ENCODE data around the gene ZNF532.
"Not testable (repeated sequence)": the region's sequence is repeated elsewhere in the genome, so short reads cannot be mapped to it uniquely, and the experiment has no call there.

The ZNF532 gene

DNA sequence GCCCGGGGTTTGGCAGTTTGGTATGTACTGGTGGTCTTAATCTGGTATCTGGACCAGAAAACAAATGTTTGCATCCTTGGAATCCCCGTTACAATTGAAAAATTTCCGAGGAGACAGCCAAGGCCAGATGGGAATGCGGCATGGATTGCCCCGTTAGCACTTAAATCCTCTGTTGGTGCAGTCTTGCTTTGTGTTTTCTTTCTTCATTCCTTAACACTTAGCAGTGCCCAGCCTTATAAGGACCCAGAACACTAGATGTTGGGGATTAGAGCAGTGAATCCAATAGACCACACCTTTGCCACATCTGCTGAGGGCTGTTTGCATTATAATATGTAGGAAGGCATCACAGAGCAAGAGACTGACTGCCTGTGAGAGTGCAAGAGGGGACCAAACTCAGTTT, 12.8 kb upstream of the ZNF532 start:
- DNase-seq: no peak

DNA sequence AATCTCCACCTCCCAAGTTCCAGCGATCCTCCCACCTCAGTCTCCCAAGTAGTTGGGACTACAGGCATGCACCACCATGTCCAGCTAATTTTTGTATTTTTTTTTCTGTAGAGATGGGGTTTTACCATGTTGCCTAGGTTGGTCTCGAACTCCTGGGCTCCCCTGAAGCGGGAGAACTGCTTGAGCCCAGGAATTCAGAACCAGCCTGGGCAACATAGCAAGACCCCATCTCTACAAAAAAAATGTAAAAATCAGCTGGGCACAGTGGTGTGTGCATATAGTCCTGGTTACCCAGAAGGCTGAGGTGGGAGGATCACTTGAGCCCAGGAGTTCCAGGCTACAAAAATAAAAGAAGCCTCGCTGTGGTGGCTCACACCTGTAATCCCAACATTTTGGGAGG, 12.0 kb upstream of the ZNF532 start:
- no peak for DNase-seq

DNA sequence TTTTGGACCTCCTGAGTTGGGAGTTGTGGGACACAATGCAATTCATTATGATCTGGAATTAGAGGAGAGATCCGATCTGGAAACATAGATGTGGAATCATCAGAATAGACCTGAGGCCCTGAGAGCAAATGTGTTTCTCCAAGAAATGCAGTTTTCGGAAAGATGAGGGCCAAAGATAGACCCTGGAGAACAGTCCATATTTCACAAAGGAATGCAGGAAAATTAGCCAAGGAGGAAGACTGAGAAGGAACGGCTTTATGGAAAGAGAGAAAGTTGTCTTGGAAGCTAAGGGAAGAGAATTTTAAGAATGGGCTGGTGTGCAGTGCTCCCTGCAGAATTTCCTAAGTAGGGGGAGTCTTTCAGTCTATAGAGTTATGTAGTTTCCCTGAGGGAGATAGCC, 11.1 kb upstream of the ZNF532 start:
- DNase-seq: no peak

DNA sequence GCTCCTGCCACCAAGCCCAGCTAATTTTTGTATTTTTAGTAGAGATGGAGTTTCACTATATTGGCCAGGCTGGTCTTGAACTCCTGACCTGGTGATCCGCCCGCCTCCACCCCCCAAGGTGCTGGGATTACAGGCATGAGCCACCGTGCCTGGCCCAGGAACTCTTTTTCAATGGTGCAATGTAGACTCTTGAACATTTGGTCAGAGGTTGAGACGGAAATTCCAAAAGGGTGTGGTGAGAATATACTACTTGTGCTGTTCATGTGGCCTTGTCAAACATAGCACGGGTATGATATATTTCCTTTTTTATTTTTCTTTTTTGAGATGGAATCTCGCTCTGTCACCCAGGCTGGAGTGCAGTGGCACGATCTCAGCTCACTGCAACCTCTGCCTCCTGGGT, 9.2 kb upstream of the ZNF532 start:
- not testable (repeated sequence) for DNase-seq

DNA sequence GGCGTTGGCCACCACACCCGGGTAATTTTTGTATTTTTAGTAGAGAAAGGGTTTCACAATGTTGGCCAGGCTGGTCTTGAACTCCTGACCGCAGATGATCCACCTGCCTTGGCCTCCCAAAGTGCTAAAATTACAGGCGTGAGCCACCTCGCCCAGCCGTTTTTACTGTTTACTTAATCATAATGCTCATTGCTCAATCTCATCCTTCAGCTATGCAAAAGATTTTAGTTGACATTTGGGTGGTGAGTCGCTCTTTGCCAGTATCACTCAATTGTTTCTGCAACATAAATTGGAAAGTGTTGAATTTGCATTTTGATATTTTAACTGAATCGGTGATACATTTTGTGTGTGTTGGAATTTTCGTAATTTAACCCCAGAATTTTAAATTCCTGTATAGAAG, 7.8 kb upstream of the ZNF532 start:
- DNase-seq: no peak

DNA sequence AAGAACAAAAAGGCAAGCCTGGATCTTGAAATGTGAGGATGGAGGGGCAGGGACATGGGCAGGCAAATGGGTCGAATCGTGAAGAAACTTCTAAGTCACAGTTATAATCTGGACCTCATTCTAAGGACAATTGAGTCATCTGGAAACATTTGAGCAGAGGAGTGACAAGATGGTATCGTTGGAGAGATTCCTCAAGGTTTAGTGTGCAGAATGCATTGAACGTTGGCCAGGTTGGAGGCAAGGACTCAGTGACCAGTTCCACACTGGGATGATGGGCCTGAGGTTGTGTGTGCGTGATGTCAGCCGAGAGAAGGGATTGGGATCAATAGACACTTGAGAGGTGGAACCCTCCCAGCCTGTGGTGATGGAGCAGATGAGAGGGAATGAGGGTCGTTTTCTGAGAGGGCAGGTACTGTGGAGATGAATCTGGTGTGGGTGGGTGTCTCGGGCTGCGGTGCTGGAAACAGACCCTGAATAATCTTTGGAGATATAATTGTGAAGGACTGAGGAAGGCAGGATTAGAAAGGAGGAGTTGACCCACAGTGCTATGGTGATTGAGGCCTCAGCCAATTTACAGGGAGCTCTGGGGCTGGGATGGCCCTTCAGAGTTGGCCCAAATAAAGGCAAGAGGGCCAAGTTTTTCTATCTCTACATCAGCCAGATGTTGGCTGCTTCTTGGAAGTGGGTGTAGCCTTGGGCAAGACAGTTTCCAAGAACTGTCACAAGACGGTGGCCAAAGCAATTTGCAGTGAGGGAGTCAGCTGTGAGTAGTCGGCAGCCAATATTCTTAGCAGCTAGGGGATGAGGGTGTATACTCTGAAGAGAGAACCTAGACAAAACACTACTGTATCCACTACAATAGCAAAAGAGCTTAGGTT, 5.8 kb upstream of the ZNF532 start:
- no peak for DNase-seq

DNA sequence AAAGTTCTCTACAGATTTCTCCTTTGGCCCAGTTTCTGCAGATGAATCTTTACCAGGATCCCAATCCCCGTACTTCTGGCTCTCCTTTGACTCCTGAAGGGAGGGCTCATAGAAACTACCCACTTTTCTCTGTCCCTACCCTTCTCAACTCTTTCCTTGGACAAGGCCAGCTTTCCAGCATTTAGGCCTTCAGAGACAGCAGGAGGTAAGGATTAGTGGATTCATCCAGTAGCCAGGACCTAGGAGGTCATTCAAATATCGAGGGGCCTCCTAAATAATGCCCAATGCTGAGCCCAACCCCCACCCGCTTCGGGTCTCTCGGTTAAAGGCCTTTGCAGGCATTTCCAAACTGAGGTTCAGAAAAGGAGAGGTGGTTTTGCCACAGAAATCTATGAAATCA, 4.8 kb upstream of the ZNF532 start:
- no peak for DNase-seq

DNA sequence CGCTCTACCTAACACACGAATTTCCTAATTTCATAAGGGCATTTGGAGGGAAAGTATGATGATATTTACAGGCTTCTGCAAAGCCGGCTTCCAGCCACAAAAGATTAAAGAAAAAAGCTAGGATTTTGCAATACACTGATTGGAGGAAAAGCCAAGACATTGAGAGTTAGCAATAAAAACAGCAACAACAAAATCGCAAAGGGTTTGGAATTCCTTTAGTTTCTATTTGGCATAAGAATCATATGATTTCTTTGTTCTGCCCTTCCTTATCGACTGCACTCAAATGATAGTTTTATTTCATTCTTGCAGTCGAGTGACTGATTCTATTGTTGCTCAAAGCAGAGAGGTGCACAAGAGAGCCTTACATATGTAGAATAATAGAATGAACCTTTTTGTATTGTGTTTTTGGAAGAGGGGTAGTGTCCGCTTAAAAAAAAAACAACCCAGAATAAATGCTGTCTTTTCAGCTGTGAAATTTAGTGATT, 3.9 kb upstream of the ZNF532 start:
- no peak for DNase-seq

DNA sequence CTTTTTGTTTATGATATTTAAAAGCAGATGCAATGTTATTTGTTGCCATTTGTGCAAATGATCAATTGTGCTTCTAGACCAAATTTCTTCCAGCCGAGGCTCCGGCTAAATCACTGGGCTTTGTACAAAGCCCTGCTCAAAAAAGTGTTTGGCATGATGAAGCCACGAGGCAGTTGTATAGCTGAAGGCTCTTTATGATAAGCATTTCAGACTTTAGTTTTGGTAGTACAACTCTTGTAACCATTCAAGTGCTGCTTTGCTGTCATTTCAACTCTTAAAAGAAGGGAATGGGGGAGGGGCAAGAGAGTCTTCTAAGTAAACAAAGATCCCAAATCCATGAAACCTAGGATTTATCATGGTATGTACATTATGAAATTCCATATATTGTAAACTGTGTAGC, 3.3 kb upstream of the ZNF532 start:
- no peak for DNase-seq

DNA sequence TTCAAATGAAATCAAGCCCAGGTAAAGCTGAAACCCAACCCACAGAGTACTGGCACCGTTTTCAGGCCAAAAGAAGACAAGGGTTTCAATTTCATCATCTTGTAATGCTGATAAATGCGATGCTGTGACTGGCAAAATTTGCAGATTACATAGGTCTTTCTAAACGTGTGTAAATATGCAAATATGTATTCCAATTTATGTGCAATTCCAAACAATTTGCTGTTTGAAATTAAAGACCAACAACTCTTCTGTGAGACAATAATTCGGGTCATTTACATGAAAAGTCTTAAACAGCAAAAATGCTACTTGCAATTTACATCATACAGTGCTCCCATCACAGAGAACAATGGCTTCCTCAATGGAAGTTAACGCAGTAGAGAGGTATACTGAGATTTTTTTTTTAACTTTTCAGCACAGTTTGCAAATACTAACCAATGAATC, 2.8 kb upstream of the ZNF532 start:
- no peak for DNase-seq

DNA sequence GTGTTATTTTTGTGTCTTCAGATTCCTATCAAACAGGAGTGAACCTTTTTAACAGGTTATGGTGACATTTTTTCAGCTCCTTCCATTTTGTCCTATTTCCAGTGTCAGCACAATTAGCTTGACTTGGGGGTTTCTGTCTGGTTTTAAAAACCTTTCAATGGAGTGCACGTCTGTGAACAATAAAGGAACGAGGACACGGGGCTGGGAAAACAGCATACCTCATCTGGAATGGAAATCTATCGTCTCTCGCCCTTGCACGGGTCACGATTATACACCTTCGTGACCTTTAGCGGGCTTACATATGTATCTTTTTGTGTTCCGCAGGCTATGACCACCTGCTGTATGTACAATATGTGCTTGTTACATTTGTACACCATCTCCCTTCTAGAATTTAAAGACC, 2.3 kb upstream of the ZNF532 start:
- no peak for DNase-seq

DNA sequence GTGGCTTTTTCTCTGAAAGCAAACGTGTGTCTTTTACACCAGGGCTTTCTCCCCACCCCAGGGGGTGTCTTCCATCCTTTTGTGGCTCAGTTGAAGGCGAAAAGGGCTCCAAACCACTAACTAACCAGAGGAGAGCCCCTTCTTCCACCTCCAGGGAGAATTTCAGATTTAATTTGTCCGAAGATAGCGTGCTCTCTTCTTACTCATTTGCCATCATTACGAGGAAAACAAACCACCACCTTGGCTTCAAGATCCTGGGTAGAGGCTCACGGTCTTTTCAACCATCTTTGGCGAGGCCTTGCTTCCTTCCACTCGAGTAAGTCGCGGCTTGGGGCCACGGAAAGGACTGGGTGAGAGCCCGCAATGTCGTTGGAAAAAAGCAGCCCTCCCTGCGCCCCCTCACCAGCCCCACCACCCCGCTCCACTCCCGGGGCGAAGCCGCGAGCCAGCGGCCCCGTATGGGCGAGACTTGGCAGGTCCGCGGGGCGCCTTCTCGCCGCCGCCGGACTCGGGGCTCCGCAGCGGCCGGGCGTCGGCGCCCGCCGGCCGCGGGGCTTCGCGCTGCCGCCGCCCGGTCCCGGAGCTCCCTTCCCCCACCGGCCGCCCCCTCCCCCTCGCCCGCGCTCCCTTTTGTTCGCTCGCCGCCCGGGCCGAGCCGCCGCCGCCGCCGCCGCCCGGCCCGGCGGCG, 1.7 kb upstream of the ZNF532 start:
- DNase-seq: no peak

DNA sequence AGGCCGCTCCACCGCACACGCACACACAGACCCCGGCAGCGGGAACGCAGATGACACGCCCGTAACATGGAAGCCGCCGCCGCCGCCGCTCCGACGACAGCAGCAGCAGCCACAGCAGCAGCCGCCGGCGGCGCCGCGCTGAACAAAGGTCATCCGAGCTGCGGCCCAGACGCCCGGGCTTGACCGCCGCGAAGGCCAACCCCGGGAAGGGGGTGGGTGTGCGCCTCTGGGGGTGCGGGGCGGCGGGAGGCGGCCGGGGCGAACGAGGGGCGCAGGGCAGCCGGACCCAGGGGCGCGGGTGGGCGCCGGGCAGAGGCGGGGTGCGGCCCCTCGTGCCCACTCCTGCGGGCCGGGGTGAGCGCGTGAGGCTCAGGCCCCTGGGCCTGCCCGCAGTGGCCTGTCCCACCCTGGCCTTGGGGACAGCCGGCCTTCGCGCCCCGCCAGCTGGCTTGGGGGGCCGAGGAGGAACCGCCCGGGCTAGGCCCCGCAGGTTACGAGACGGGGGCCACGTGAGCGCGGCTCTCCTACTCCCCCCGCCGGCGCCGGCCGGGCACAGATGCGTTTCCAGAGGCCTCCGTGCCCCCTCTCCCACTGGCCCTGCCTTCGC, 1.0 kb upstream of the ZNF532 start:
- peak; percentile 16 to 29 for DNase-seq

DNA sequence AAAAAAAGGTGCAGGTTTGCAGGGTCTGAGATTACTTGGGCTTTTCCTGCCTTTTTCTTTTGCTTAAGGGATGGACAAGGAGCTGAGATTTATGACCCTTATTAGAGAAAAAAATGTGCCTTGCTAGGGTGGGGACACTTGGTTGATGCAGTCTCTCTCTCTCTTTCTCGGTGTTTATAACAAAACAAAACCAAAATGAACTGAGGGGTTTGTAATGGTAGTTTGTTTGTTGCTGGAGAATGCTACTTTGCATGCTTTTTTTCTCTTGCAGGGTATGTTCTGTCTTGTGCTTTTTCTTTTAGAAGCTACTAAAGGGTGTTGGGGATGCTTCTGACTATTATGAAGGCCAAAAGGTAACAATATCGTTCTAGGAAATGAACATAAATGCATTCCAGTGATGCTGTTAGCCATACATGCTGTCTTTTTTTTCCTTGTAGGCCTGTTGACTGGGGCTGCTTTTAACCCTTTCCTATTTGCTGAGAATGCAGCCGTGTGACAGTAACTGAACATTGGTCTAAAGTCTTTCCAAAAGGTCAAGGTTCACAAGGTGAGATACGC, 435 bp downstream of the ZNF532 start:
- DNase-seq: no peak

DNA sequence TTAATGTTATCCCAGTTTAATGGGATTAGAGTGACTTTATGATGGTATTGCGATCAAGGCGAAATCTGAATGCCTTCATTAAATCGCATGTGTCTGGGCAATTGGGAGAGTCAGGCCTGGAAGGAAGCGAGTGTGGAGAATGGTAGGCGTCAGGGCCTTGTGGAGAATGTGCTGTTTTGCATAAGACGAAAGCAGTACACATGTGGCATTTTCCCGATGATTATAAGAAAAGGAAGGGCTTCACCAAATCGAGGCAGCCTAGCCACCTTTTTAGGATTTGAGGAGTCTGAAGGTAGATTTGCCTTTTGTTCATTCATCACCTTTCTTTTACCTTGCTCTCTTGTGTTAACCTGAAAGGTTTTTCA, 1.0 kb downstream of the ZNF532 start:
- DNase-seq: no peak

DNA sequence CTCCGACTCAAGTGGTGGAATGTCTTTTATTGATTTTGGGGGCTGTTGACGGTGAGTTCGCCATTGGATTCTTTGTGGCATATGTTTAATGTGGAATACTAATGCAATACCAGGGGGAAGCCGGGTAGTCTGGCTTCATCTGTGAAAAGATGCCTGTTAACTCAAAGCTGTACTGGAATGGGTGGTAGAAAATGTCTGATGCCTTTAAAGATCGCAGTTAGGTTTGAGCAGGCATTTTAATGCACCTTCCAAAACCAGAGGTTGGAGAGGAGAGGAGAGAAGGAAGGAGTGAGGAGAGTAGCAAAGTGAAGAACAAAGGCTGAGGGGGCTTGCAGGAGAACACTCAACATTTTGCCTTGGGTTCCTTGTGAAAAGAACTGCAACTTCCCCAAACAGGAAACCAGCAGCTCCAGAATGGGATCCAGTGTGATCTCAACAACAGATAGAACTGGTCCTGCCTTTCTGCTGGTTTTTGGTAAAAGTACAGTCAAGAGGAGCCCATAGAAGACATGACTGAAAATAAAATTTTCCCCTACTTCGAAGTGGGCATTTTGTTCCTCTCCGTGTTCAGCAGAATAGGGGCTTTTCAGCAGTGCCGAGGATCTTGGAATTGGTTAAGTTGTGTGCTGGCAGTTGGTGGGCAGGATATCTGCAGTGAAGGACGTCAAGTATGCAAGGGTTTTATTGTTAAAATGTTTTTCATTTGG, 1.5 kb downstream of the ZNF532 start:
- no peak for DNase-seq

DNA sequence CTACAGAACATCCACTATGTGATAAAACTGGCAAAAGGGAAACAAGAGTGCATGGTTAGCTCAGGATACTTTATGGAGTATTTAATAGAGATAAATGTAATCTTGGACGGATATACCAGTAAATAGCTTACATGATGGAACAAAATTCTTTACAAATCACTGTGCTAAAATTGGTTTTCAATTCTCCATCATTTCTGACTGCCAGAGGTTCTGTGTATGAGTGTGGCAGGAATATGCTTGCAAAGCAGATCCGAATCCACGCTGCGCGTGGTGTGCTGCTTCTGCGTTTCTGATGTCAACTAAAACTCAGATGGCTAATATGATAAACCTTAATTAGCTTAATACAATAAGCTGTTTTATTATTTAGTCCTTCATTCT, 2.1 kb downstream of the ZNF532 start:
- no peak for DNase-seq

DNA sequence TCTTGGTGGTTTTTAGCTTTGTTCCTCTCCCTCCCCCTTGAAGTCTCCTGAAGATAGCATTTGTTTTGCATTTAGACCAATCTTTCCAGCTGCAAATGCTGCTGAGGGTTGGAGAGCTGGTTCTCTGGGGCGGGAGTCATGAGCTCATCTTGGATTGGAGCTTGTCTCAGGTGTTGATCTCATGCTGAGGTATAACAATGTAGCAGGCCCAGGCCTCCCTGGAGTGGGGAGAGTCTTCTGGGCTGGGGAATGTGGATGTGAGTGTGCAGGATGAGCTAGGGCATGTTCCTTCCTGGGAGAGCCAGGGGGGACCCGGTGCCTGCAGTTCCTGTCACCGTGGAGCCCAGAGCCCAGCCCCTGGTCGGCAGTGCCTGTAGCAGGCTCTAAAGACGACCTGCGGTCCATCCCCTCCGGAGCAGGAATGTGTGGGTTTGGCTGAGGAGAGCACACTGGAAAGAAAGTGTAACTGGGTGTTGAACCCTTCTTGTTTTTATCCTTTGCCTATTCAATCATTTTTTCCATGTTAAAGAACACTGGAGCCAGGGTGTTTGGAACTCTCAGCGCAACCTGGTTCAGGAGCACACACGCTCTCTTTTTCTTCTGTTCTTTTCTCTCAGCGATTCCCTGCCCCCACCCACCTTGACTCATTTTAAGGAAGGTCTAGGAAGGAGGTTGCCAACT, 2.7 kb downstream of the ZNF532 start:
- DNase-seq: no peak

DNA sequence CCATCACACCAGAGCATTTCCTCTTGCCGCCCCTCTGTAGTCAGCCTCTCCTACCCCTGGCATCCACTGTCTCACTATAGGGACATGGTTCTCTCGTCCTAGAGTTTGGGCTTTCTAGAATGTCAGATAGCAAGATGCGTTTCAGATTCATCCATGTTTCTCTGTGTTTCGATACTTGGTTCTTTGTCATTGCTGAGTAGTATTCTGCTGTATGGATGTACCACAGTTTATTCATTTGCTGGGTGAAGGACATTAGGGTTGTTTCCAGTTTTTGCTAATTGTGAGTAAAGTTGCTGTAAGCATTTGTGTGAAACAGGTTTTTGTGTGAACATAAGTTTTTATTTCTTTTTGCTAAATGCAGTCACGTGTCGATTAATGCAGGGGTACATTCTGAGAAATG, 3.8 kb downstream of the ZNF532 start:
- DNase-seq: no peak

DNA sequence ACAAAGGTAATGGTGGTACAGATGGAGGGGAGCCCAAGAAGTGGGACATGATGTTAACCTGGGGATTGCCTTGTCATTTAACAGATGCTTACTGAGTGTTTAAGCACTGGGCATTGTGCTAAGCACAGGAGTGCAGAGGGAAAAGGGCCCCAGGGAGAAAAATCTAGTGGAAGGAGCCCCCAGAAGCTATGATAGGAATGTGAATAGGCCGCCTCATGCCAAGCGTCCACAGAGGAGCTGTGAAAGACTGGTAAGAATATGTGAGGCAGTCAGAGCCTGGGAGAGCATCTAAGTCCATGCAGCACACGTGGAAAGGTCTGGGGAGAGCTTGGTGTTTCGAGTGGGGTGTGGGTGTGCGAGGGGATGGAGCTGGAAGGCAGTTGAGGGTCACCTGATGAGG, 5.5 kb downstream of the ZNF532 start:
- DNase-seq: no peak

DNA sequence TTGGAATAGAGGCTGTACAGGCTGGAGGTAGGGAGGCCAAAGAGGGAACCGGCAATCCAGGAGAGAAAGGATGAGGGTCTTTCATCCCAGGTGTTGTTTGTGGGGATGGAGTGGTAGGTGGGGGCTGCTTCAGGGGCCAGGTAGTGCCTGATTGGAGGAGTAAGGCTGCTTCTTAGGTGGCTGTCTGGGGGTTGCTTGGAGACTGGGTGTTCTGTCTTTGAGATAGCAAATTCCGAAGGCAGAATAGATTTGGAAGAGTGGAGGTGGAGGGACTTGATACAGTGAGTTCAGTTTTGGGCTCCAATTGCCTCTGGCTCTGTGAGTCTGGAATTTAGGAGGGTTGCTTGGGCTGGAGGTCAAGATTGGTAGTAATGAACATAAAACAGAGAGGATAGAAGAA, 5.9 kb downstream of the ZNF532 start:
- no peak for DNase-seq
